CD4-positive, CD25-positive, alpha-beta regulatory T cell (primary cell): ENCODE measurements around the gene CARD19. TPM values are rescaled to one million over a fixed set of nuclear protein-coding genes. Genes with fewer than 3 reads are reported as not detected.

Experiments
- ATAC-seq, 2 donors: fragments of 150-1000 bp; cut with Tn5 transposase; one replicate each; pipeline ENCODE4 v1.10.0; 2021; ENCODE audit warnings: low read depth in 2 of 2, moderate number of reproducible peaks in 2 of 2, moderate library complexity in 1 of 2
- DNase-seq, 3 donors: peaks; one replicate each; pipeline versions ENCODE4 v3.0.0 to v3.0.0-alpha.2; 2012 to 2022; ENCODE audit warnings: mixed read lengths in 1 of 3
- H3K27ac ChIP-seq: one replicate; pipeline ENCODE4 v1.7.0; 2013; ENCODE audit warnings: mild to moderate bottlenecking, low read length; ENCODE audit not compliant: insufficient read depth, poor library complexity, severe bottlenecking
- H3K27me3 ChIP-seq: one replicate; pipeline ENCODE4 v1.7.0; 2013; ENCODE audit warnings: low read length; ENCODE audit not compliant: control insufficient read depth, insufficient read depth
- H3K36me3 ChIP-seq: one replicate; pipeline ENCODE4 v1.7.0; 2013; ENCODE audit warnings: mild to moderate bottlenecking, low read length, moderate library complexity; ENCODE audit not compliant: control insufficient read depth, insufficient read depth
- H3K4me1 ChIP-seq: 2 replicates; pipeline ENCODE4 v1.7.0; 2013; ENCODE audit warnings: mild to moderate bottlenecking, low read length; ENCODE audit not compliant: insufficient read depth, control insufficient read depth, poor library complexity, severe bottlenecking
- H3K4me3 ChIP-seq: one replicate; pipeline ENCODE4 v1.7.0; 2013; ENCODE audit warnings: low read depth, mild to moderate bottlenecking, low read length, moderate library complexity
- H3K9me3 ChIP-seq, 2 experiments: 1 replicate in 1 of 2; 2 replicates in 1 of 2; pipeline ENCODE4 v1.7.0; 2013; ENCODE audit warnings: low read length in 2 of 2, mild to moderate bottlenecking in 1 of 2, moderate library complexity in 1 of 2; ENCODE audit not compliant: control insufficient read depth in 2 of 2
- H3K27ac Mint-ChIP-seq, 3 donors: one replicate each; pipeline ENCODE4 v1.8.0; 2020 to 2022; ENCODE audit warnings: mild to moderate bottlenecking in 3 of 3, mixed read lengths in 3 of 3, moderate library complexity in 2 of 3
- H3K27me3 Mint-ChIP-seq: one replicate; pipeline ENCODE4 v1.8.0; 2022; ENCODE audit warnings: mild to moderate bottlenecking, mixed read lengths
- H3K36me3 Mint-ChIP-seq: one replicate; pipeline ENCODE4 v1.8.0; 2020; ENCODE audit warnings: mixed read lengths
- H3K4me1 Mint-ChIP-seq, 4 donors: one replicate each; pipeline ENCODE4 v1.8.0; 2020 to 2022; ENCODE audit warnings: mixed read lengths in 4 of 4, mild to moderate bottlenecking in 1 of 4
- H3K4me3 Mint-ChIP-seq, 4 donors: one replicate each; pipeline ENCODE4 v1.8.0; 2020 to 2022; ENCODE audit warnings: mild to moderate bottlenecking in 4 of 4, mixed read lengths in 4 of 4, moderate library complexity in 3 of 4
- H3K9me3 Mint-ChIP-seq, 7 donors: one replicate each; pipeline ENCODE4 v1.8.0; 2020 to 2022; ENCODE audit warnings: mixed read lengths in 7 of 7, mild to moderate bottlenecking in 3 of 7, moderate library complexity in 2 of 7
- polyA plus RNA-seq, 4 donors: library from polyadenylated mRNA; unstranded; fragments of 300-500 nt; fragmentation: Illumina TruSeq; gene quantifications; one replicate each; pipeline ENCODE4 v1.2.3, GENCODE V29; 2021
- total RNA-seq: library from RNA; stranded (reverse); gene quantifications from one replicate; pipeline ENCODE4 v1.2.3, GENCODE V29; 2022

The CARD19 gene
- total and polyA plus RNA-seq, 5 donors from 2014 or later: 60.0 to 89.1 (median 72.6) TPM

GRCh38 chr9:93122721-93123221, 26.8 kb downstream of the CARD19 start:
- peaks cover 5 to 57% (median 23%) of the 10 kb centered on the region in 4 donors for H3K4me1 Mint-ChIP-seq
- no peak overlapping the region for H3K27ac Mint-ChIP-seq
- ATAC-seq (no peak), DNase-seq (no peak)
- H3K4me3 Mint-ChIP-seq: peak overlapping the region in 1 of 4 donors; percentile 15
- Histone ChIP-seq H3K4me3 (no peak overlapping the region), H3K27ac (no peak overlapping the region), H3K9me3 (no peaks in the 10 kb centered on the region), H3K36me3 (peaks cover 25% of the 10 kb centered on the region), H3K4me1 (peaks cover 32% of the 10 kb centered on the region), H3K27me3 (no peaks in the 10 kb centered on the region)
- H3K27me3 Mint-ChIP-seq: no peaks in the 10 kb centered on the region
- peaks cover 12% of the 10 kb centered on the region for H3K36me3 Mint-ChIP-seq
- H3K9me3 Mint-ChIP-seq: no peaks in the 10 kb centered on the region

GRCh38 chr9:93123561-93124283, 27.7 kb downstream of the CARD19 start:
- H3K27ac ChIP-seq: no peak overlapping the region
- H3K4me1 Mint-ChIP-seq: peaks cover 0 to 62% (median 26%) of the 10 kb centered on the region in 4 donors

GRCh38 chr9:93124793-93125192, 28.8 kb downstream of the CARD19 start:
- Histone ChIP-seq H3K4me1 (peaks cover 43% of the 10 kb centered on the region), H3K27me3 (no peaks in the 10 kb centered on the region), H3K36me3 (peaks cover 25% of the 10 kb centered on the region), H3K9me3 (no peaks in the 10 kb centered on the region), H3K4me3 (no peak overlapping the region), H3K27ac (no peak overlapping the region)
- H3K4me3 Mint-ChIP-seq: no peak overlapping the region
- H3K36me3 Mint-ChIP-seq: peaks cover 12% of the 10 kb centered on the region
- ATAC-seq: no peak
- H3K9me3 Mint-ChIP-seq: no peaks in the 10 kb centered on the region
- no peak for DNase-seq
- no peaks in the 10 kb centered on the region for H3K27me3 Mint-ChIP-seq
- peaks cover 0 to 60% (median 27%) of the 10 kb centered on the region in 4 donors for H3K4me1 Mint-ChIP-seq
- H3K27ac Mint-ChIP-seq: peak overlapping the region in 2 of 3 donors; percentile 49 to 55

More at GRCh38 chr9:93123561-93124283, 27.7 kb downstream of the CARD19 start:
- Histone ChIP-seq H3K4me3 (no peak overlapping the region), H3K9me3 (no peaks in the 10 kb centered on the region), H3K27me3 (no peaks in the 10 kb centered on the region), H3K4me1 (peaks cover 40% of the 10 kb centered on the region), H3K36me3 (peaks cover 25% of the 10 kb centered on the region)
- ATAC-seq (no peak), DNase-seq (no peak)
- H3K27ac Mint-ChIP-seq: peak overlapping the region in 1 of 3 donors; percentile 49
- no peaks in the 10 kb centered on the region for H3K9me3 Mint-ChIP-seq
- H3K36me3 Mint-ChIP-seq: peaks cover 12% of the 10 kb centered on the region
- no peaks in the 10 kb centered on the region for H3K27me3 Mint-ChIP-seq
- no peak overlapping the region for H3K4me3 Mint-ChIP-seq

GRCh38 chr9:93125331-93125894, 29.4 kb downstream of the CARD19 start:
- H3K27ac ChIP-seq: peak overlapping the region; percentile 35
- no peaks in the 10 kb centered on the region for H3K9me3 ChIP-seq
- H3K27me3 Mint-ChIP-seq: no peaks in the 10 kb centered on the region
- peaks cover 25% of the 10 kb centered on the region for H3K36me3 ChIP-seq
- DNase-seq (no peak), ATAC-seq (no peak)
- no peak overlapping the region for H3K4me3 ChIP-seq
- no peaks in the 10 kb centered on the region for H3K27me3 ChIP-seq
- peaks cover 43% of the 10 kb centered on the region for H3K4me1 ChIP-seq
- peak overlapping the region in 2 of 4 donors; percentile 67 to 73 for H3K4me3 Mint-ChIP-seq
- H3K36me3 Mint-ChIP-seq: peaks cover 10% of the 10 kb centered on the region
- no peaks in the 10 kb centered on the region for H3K9me3 Mint-ChIP-seq
- H3K27ac Mint-ChIP-seq: peak overlapping the region; percentile 91 to 95 (median 92)
- H3K4me1 Mint-ChIP-seq: peaks cover 0 to 57% (median 25%) of the 10 kb centered on the region in 4 donors

- no peaks in the 10 kb centered on the region for H3K9me3 ChIP-seq
- H3K27me3 ChIP-seq: no peaks in the 10 kb centered on the region
- peak in 1 of 2 donors; percentile 41 for ATAC-seq
- peak overlapping the region; percentile 91 to 95 (median 92) for H3K27ac Mint-ChIP-seq
- peaks cover 51% of the 10 kb centered on the region for H3K4me1 ChIP-seq
- H3K4me1 Mint-ChIP-seq: peaks cover 0 to 64% (median 30%) of the 10 kb centered on the region in 4 donors
- no peaks in the 10 kb centered on the region for H3K9me3 Mint-ChIP-seq
- no peak overlapping the region for H3K4me3 ChIP-seq
- H3K36me3 ChIP-seq: peaks cover 24% of the 10 kb centered on the region
- no peaks in the 10 kb centered on the region for H3K27me3 Mint-ChIP-seq
- peak in 1 of 3 donors; percentile 67 for DNase-seq
- peaks cover 9% of the 10 kb centered on the region for H3K36me3 Mint-ChIP-seq
- peak overlapping the region; percentile 35 for H3K27ac ChIP-seq
- peak overlapping the region in 3 of 4 donors; percentile 67 to 79 (median 73) for H3K4me3 Mint-ChIP-seq
Measured at GRCh38 chr9:93126151-93126781, 30.2 kb downstream of the CARD19 start.

GRCh38 chr9:93126825-93127368, 30.9 kb downstream of the CARD19 start:
- Mint-ChIP-seq H3K27me3 (no peaks in the 10 kb centered on the region), H3K9me3 (no peaks in the 10 kb centered on the region), H3K27ac (peak overlapping the region; percentile 56 to 95 (median 91)), H3K4me3 (peak overlapping the region; percentile 46 to 73 (median 54)), H3K4me1 (peaks cover 0 to 70% (median 34%) of the 10 kb centered on the region in 4 donors), H3K36me3 (peaks cover 9% of the 10 kb centered on the region)
- Histone ChIP-seq H3K4me3 (no peak overlapping the region), H3K27me3 (no peaks in the 10 kb centered on the region), H3K9me3 (no peaks in the 10 kb centered on the region), H3K4me1 (peaks cover 57% of the 10 kb centered on the region), H3K36me3 (peaks cover 18% of the 10 kb centered on the region), H3K27ac (peak overlapping the region; percentile 51)
- no peak for ATAC-seq
- DNase-seq: peak in 1 of 3 donors; percentile 42

GRCh38 chr9:93127395-93127911, 31.4 kb downstream of the CARD19 start:
- Histone ChIP-seq H3K27me3 (no peaks in the 10 kb centered on the region), H3K4me3 (no peak overlapping the region), H3K4me1 (peaks cover 63% of the 10 kb centered on the region), H3K27ac (peak overlapping the region; percentile 51), H3K36me3 (peaks cover 18% of the 10 kb centered on the region), H3K9me3 (no peaks in the 10 kb centered on the region)
- Mint-ChIP-seq H3K27me3 (no peaks in the 10 kb centered on the region), H3K4me3 (peak overlapping the region in 3 of 4 donors; percentile 21 to 73 (median 62)), H3K9me3 (no peaks in the 10 kb centered on the region), H3K27ac (peak overlapping the region; percentile 56 to 95 (median 91)), H3K36me3 (peaks cover 9% of the 10 kb centered on the region), H3K4me1 (peaks cover 0 to 76% (median 40%) of the 10 kb centered on the region in 4 donors)
- ATAC-seq: no peak
- no peak for DNase-seq
